Vagina (tissue), 2 donors: Measurements from ENCODE around the gene NGEF. TPM values are rescaled to one million over a fixed set of nuclear protein-coding genes. Genes with fewer than 3 reads are reported as not detected.

Experiments used
- DNase-seq, 2 donors: peaks; one replicate each; pipeline ENCODE4 v3.0.0-alpha.2; 2017; ENCODE audit errors: extremely low spot score in 2 of 2
- H3K27ac ChIP-seq: fragments of 200-600 bp; sonication (generic); one replicate; pipeline ENCODE4 v1.5.1; 2019
- H3K27me3 ChIP-seq: fragments of 200-600 bp; sonication (generic); one replicate; pipeline ENCODE4 v1.5.1; 2019
- H3K36me3 ChIP-seq, 2 donors: fragments of 200-600 bp; sonication (generic); one replicate each; pipeline ENCODE4 v1.5.1; 2017 to 2019
- H3K4me1 ChIP-seq: fragments of 200-600 bp; sonication (generic); one replicate; pipeline ENCODE4 v1.5.1; 2019
- H3K4me3 ChIP-seq, 2 donors: fragments of 200-600 bp; sonication (generic); 1 replicate in 1 of 2; 2 replicates in 1 of 2; pipeline ENCODE4 v1.5.1; 2016 to 2019
- H3K9me3 ChIP-seq: fragments of 200-600 bp; sonication (generic); one replicate; pipeline ENCODE4 v1.5.1; 2019
- POLR2A ChIP-seq, 2 donors: fragments of 450-650 bp; IDR thresholded peaks; one replicate each; pipeline ENCODE4 v1.6.1; 2017; ENCODE audit warnings: antibody characterized with exemption in 2 of 2, mild to moderate bottlenecking in 2 of 2, moderate library complexity in 2 of 2
- POLR2AphosphoS5 ChIP-seq, 2 donors: sonication (generic); formaldehyde crosslinking; IDR thresholded peaks; one replicate each; pipeline ENCODE4 v1.9.0; 2017; ENCODE audit warnings: antibody characterized with exemption in 2 of 2, mild to moderate bottlenecking in 2 of 2, low read depth in 1 of 2; ENCODE audit not compliant: insufficient read depth in 1 of 2
- intact Hi-C: fragments of 100-400 bp; cut with DNase I; formaldehyde crosslinking; loops from one replicate; pipeline ENCODE4 v1.15.1; 2023
- total RNA-seq: library from RNA; depleted of rRNA; stranded (reverse); fragments of >200 nt; gene quantifications from one replicate; pipeline ENCODE4 v1.2.3, GENCODE V29; 2016
- TF ChIP-seq, protein P1 (sequence below), 3 experiments: fragments of 450-650 bp in 2 of 3; fragments of 200-600 bp in 1 of 3; sonication (generic) in 1 of 3; IDR thresholded peaks; one replicate each; pipeline ENCODE4 v1.5.1; 2017 to 2019; ENCODE audit warnings: antibody characterized with exemption in 3 of 3, mild to moderate bottlenecking in 2 of 3, moderate library complexity in 2 of 3

NGEF gene
- total RNA-seq, 1 donor from 2014 or later = 4.9 TPM

DNA sequence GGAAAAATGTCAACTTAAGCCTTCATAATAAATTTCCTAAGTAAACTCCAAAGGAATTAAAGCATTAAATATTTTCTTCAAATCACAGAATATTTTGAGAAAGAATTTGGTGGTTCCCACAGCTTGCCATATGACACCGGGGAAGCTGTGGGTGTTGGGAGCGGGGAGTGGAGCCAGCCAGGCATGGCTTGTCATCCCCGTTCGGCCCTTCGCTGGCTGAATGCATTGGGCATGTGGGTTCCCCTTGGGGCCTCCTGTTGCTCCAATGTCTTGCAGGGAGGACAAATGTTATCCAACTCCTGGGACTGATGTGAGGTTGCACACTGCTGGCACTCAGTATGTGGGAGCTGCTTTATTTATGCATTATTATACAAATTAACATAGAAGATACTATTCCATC lies 18.6 kb downstream of the NGEF start:
- Histone ChIP-seq H3K27me3 (no peaks in the 10 kb centered on the region), H3K4me3 (no peak overlapping the region), H3K27ac (no peak overlapping the region), H3K36me3 (no peaks in the 10 kb centered on the region), H3K4me1 (no peaks in the 10 kb centered on the region), H3K9me3 (no peaks in the 10 kb centered on the region)
- no peak for TF ChIP-seq POLR2AphosphoS5 (IDR thresholded peaks at IDR 0.05; ENCODE audit: insufficient read depth in 1 of 2, low read depth in 1 of 2)
- TF ChIP-seq, protein P1, sequence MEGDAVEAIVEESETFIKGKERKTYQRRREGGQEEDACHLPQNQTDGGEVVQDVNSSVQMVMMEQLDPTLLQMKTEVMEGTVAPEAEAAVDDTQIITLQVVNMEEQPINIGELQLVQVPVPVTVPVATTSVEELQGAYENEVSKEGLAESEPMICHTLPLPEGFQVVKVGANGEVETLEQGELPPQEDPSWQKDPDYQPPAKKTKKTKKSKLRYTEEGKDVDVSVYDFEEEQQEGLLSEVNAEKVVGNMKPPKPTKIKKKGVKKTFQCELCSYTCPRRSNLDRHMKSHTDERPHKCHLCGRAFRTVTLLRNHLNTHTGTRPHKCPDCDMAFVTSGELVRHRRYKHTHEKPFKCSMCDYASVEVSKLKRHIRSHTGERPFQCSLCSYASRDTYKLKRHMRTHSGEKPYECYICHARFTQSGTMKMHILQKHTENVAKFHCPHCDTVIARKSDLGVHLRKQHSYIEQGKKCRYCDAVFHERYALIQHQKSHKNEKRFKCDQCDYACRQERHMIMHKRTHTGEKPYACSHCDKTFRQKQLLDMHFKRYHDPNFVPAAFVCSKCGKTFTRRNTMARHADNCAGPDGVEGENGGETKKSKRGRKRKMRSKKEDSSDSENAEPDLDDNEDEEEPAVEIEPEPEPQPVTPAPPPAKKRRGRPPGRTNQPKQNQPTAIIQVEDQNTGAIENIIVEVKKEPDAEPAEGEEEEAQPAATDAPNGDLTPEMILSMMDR (IDR thresholded peaks at IDR 0.05) = no peak
- TF ChIP-seq POLR2A (IDR thresholded peaks at IDR 0.05) = no peak
- intact Hi-C loops = no loop called here
- DNase-seq = peak in 1 of 2 donors; percentile 58

DNA sequence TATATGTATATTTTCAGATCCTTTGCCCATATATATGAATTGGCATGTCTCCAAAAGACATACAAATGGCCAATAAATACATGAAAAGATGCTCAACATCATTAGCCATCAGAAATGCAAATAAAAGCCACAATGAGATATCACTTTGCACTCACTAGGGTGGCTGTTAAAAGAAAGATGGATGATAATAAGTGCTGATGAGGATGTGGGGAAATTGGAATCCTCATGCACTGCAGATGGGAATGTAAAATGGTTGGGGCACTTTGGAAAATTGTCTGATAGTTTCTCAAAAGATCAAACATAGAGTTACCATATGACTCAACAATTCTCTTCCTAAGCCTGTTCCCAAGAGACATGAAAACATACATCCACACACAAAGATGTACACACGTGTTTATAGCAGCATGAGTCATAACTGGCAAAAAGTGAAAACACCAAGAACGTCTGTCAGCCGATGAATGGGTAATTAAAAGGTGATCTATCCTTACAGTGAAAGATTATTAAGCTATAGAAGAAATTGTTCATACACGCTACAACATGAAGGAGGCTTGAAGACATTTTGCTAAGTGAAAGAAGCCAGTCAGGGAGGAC lies 19.7 kb downstream of the NGEF start:
- no peak for DNase-seq
- Histone ChIP-seq H3K27me3 (no peaks in the 10 kb centered on the region), H3K4me1 (no peaks in the 10 kb centered on the region), H3K27ac (no peak overlapping the region), H3K9me3 (no peaks in the 10 kb centered on the region), H3K36me3 (no peaks in the 10 kb centered on the region), H3K4me3 (no peak overlapping the region)
- TF ChIP-seq, protein P1 (IDR thresholded peaks at IDR 0.05) = no peak
- peak in 1 of 2 donors; percentile 10 for TF ChIP-seq POLR2AphosphoS5 (IDR thresholded peaks at IDR 0.05; ENCODE audit: insufficient read depth in 1 of 2, low read depth in 1 of 2)
- intact Hi-C loops = no loop called here

DNA sequence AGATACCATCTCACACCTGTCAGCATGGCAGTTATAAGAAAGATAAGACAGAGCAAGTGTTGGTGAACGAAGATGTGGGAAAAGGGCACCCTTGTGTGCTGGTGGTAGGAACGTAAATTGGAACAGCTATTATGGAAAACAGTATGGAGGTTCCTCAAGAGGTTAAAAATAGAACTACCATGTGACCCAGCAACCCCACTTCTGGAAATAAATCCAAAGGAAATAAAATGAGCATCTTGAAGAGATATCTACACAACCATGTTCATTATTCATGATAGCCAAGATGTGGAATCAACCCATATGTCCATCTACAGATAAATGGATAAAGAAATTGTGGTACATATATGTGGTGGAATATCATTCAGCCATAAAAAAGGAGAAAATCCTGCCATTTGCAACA lies 26.9 kb downstream of the NGEF start:
- intact Hi-C loops = no loop called here
- no peak for TF ChIP-seq POLR2A (IDR thresholded peaks at IDR 0.05)
- TF ChIP-seq POLR2AphosphoS5 (IDR thresholded peaks at IDR 0.05; ENCODE audit: insufficient read depth in 1 of 2, low read depth in 1 of 2) = no peak
- TF ChIP-seq, protein P1 (IDR thresholded peaks at IDR 0.05) = no peak
- no peaks in the 10 kb centered on the region for H3K27me3 ChIP-seq
- H3K4me3 ChIP-seq = no peak overlapping the region
- no peaks in the 10 kb centered on the region for H3K9me3 ChIP-seq
- H3K27ac ChIP-seq = no peak overlapping the region
- peaks cover 6% of the 10 kb centered on the region for H3K4me1 ChIP-seq
- no peaks in the 10 kb centered on the region for H3K36me3 ChIP-seq
- DNase-seq = no peak

DNA sequence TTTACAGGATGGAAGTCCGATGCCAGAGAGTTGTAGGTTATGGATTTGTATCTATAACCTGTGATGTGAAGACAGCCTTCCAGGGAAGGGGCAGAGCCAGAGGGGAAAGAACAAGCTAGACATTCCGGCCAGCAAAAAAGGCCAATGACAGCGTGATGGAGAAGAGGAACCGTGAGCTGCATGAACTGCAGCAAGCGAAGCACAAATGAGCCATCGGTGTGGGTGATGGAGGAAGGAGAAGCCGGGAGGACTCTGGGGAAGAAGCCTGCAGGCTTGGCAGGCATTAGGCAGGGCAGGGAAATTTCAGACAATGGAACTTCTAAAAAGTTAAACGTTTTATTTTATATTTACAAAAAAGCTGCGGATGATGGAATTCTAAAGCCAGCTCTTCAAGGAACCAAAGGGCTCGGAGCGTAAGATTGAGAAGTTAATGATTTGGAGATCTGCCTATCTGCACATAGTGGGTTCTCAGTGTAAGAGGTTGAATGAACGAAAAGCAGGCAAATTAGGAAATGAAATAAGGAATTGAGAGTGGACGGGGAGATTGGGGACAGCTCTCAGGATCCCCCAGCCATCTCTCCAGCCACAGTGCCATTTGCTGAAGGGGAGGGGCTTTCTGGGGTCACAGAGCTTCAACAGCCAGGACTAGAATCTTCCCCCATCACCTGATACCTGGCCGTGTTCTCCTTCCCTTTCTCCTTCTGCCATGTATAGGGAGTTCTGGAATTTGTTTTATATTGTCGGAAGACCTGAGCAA lies 28.4 kb downstream of the NGEF start:
- no peak for TF ChIP-seq POLR2A (IDR thresholded peaks at IDR 0.05)
- TF ChIP-seq, protein P1 (IDR thresholded peaks at IDR 0.05) = no peak
- no peak for TF ChIP-seq POLR2AphosphoS5 (IDR thresholded peaks at IDR 0.05; ENCODE audit: insufficient read depth in 1 of 2, low read depth in 1 of 2)
- Histone ChIP-seq H3K4me3 (no peak overlapping the region), H3K36me3 (no peaks in the 10 kb centered on the region), H3K4me1 (peaks cover 6% of the 10 kb centered on the region), H3K27me3 (no peaks in the 10 kb centered on the region), H3K27ac (no peak overlapping the region), H3K9me3 (no peaks in the 10 kb centered on the region)
- no peak for DNase-seq
- intact Hi-C loops = no loop called here

DNA sequence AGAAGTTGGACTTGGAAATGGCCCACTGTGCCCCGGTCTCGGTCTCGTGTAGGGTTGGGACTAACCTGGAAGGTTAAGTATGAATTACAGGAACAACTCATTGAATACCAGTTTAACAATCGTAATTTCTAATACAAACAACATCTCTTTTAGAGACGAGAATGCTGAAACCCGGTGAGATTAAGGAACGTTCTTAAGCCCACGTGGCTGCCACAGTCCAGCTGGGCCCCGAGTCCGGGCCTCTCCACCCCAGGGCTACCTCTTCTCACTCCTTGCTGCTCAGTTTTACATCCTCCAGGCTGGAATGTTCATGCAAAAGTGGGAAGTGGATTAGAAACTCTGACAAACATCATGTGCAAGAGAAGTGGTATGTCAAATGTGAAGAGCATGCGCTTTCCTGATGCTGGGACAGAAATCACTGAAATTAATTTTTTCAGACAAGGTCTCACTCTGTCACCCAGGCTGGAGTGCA lies 29.4 kb downstream of the NGEF start:
- DNase-seq = no peak
- H3K27me3 ChIP-seq = no peaks in the 10 kb centered on the region
- peaks cover 6% of the 10 kb centered on the region for H3K4me1 ChIP-seq
- H3K9me3 ChIP-seq = no peaks in the 10 kb centered on the region
- no peak overlapping the region for H3K27ac ChIP-seq
- no peaks in the 10 kb centered on the region for H3K36me3 ChIP-seq
- no peak overlapping the region for H3K4me3 ChIP-seq
- intact Hi-C loops = no loop called here
- TF ChIP-seq POLR2A (IDR thresholded peaks at IDR 0.05) (no peak), POLR2AphosphoS5 (IDR thresholded peaks at IDR 0.05; ENCODE audit: insufficient read depth in 1 of 2, low read depth in 1 of 2) (no peak)
- TF ChIP-seq, protein P1 (IDR thresholded peaks at IDR 0.05) = no peak
